Glutamatergic neuron (in vitro differentiated cells): Measurements from ENCODE around the gene ANKRD33B. TPM values are rescaled to one million over a fixed set of nuclear protein-coding genes. Genes with fewer than 3 reads are reported as not detected.
A peak's percentile ranks its signal among the peaks of the same experiment; 100 is the strongest.

Experiments used
- DNase-seq: peaks from one replicate; pipeline ENCODE4 v3.0.0; 2022
- H3K27ac Mint-ChIP-seq: one replicate; pipeline ENCODE4 v1.8.0; 2020; ENCODE audit warnings: mild to moderate bottlenecking, mixed read lengths, inconsistent platforms; ENCODE audit not compliant: unreplicated experiment
- H3K27me3 Mint-ChIP-seq: one replicate; pipeline ENCODE4 v1.8.0; 2020; ENCODE audit warnings: mild to moderate bottlenecking, moderate library complexity, mixed read lengths, inconsistent platforms; ENCODE audit not compliant: unreplicated experiment
- H3K36me3 Mint-ChIP-seq: one replicate; pipeline ENCODE4 v1.8.0; 2020; ENCODE audit warnings: mild to moderate bottlenecking, mixed read lengths, inconsistent platforms; ENCODE audit not compliant: unreplicated experiment
- H3K4me1 Mint-ChIP-seq: one replicate; pipeline ENCODE4 v1.8.0; 2020; ENCODE audit warnings: mild to moderate bottlenecking, low read depth, mixed read lengths, inconsistent platforms; ENCODE audit not compliant: unreplicated experiment
- H3K4me3 Mint-ChIP-seq: one replicate; pipeline ENCODE4 v1.8.0; 2020; ENCODE audit warnings: mild to moderate bottlenecking, mixed read lengths, inconsistent platforms; ENCODE audit not compliant: unreplicated experiment
- H3K9me3 Mint-ChIP-seq: one replicate; pipeline ENCODE4 v1.8.0; 2020; ENCODE audit warnings: mild to moderate bottlenecking, moderate library complexity, mixed read lengths, inconsistent platforms; ENCODE audit not compliant: unreplicated experiment
- CTCF ChIP-seq: fragments of 200-600 bp; sonication (generic); IDR thresholded peaks from one replicate; pipeline ENCODE4 v1.5.0; 2021; ENCODE audit not compliant: partially characterized antibody, unreplicated experiment
- total RNA-seq: library from RNA; stranded (reverse); fragmentation: NEBNext Ultra II Directional; extraction: Animal tissue kit (Norgen Biotek cat#: 25700); gene quantifications from one replicate; pipeline ENCODE4 v1.2.1, GENCODE V29; 2021; ENCODE audit not compliant: unreplicated experiment

The ANKRD33B gene
- total RNA-seq, 1 donor from 2014 or later = 14.5 TPM

GRCh38 chr5:10556893-10557746 is 6.8 kb upstream of the ANKRD33B start:
- Mint-ChIP-seq H3K27me3 (peaks cover 7% of the 10 kb centered on the region), H3K36me3 (no peaks in the 10 kb centered on the region), H3K4me3 (peak overlapping the region; percentile 49), H3K27ac (no peak overlapping the region), H3K9me3 (peaks cover 4% of the 10 kb centered on the region), H3K4me1 (peaks cover 19% of the 10 kb centered on the region)
- TF ChIP-seq CTCF = no peak
- DNase-seq = no peak

- Mint-ChIP-seq H3K27me3 (peaks cover 5% of the 10 kb centered on the region), H3K36me3 (no peaks in the 10 kb centered on the region), H3K27ac (no peak overlapping the region), H3K4me3 (no peak overlapping the region), H3K9me3 (peaks cover 6% of the 10 kb centered on the region), H3K4me1 (peaks cover 19% of the 10 kb centered on the region)
- TF ChIP-seq CTCF = no peak
- DNase-seq = no peak
These were observed 4.7 kb upstream of the ANKRD33B start for GRCh38 chr5:10559151-10559550.

GRCh38 chr5:10559871-10560270 is 4.0 kb upstream of the ANKRD33B start:
- TF ChIP-seq CTCF = no peak
- H3K4me1 Mint-ChIP-seq = peaks cover 19% of the 10 kb centered on the region
- H3K27me3 Mint-ChIP-seq = peaks cover 5% of the 10 kb centered on the region
- H3K27ac Mint-ChIP-seq = no peak overlapping the region
- no peak for DNase-seq
- H3K4me3 Mint-ChIP-seq = no peak overlapping the region
- peaks cover 6% of the 10 kb centered on the region for H3K9me3 Mint-ChIP-seq
- no peaks in the 10 kb centered on the region for H3K36me3 Mint-ChIP-seq

GRCh38 chr5:10562201-10563109 is 1.4 kb upstream of the ANKRD33B start:
- Mint-ChIP-seq H3K27ac (no peak overlapping the region), H3K9me3 (peaks cover 11% of the 10 kb centered on the region), H3K4me1 (peaks cover 9% of the 10 kb centered on the region), H3K4me3 (peak overlapping the region; percentile 68), H3K27me3 (peaks cover 12% of the 10 kb centered on the region), H3K36me3 (no peaks in the 10 kb centered on the region)
- DNase-seq = no peak
- no peak for TF ChIP-seq CTCF
